ENCODE data around the gene KLHDC10. TPM values are rescaled to one million over a fixed set of nuclear protein-coding genes. Genes with fewer than 3 reads are reported as not detected.

Gene KLHDC10
- total and polyA plus RNA-seq, 2 donors (not counting 3 experiments of a cell fraction or from before 2014, with no cell fraction given) = 14.9 to 31.3 TPM

- FAIRE-seq (no peak), DNase-seq (ENCODE audit: low read depth, low spot score) (no peak)
- H3K36me3 ChIP-seq (ENCODE audit: control insufficient read depth in 2 of 2, extremely low read depth in 1 of 2, insufficient read depth in 2 of 2, low read length in 2 of 2) = no peaks in the 10 kb centered on the region
- H3K4me1 ChIP-seq (ENCODE audit: control insufficient read depth, extremely low read depth, insufficient read depth, low read length) = peaks cover 9% of the 10 kb centered on the region
- no peak overlapping the region for H3K4me2 ChIP-seq (ENCODE audit: insufficient read depth, low read length)
- no peaks in the 10 kb centered on the region for H3K27me3 ChIP-seq (ENCODE audit: control insufficient read depth in 2 of 2, insufficient read depth in 2 of 2, low read length in 2 of 2)
- H3K27ac ChIP-seq (ENCODE audit: insufficient read depth, low read depth, low read length) = no peak overlapping the region
- peaks cover 21% of the 10 kb centered on the region for H3K79me2 ChIP-seq (ENCODE audit: control insufficient read depth, insufficient read depth, low read length)
- no peaks in the 10 kb centered on the region for H3K9me1 ChIP-seq (replicated peaks; ENCODE audit: control insufficient read depth, extremely low read depth, insufficient read depth, low read length)
- TF ChIP-seq GATA2 (IDR thresholded peaks at IDR 0.05; ENCODE audit: insufficient read depth, insufficient read length, low read depth, low read length) = no peak
- TF ChIP-seq JUN (IDR thresholded peaks at IDR 0.05; ENCODE audit: borderline replicate concordance, insufficient read depth, insufficient read length, low read depth) = no peak
- TF ChIP-seq POLR2A (IDR thresholded peaks at IDR 0.05; ENCODE audit: low read depth, low read length) = no peak
- no peak for TF ChIP-seq MAX (IDR thresholded peaks at IDR 0.05; ENCODE audit: insufficient read depth, insufficient read length)
- TF ChIP-seq, protein P1, sequence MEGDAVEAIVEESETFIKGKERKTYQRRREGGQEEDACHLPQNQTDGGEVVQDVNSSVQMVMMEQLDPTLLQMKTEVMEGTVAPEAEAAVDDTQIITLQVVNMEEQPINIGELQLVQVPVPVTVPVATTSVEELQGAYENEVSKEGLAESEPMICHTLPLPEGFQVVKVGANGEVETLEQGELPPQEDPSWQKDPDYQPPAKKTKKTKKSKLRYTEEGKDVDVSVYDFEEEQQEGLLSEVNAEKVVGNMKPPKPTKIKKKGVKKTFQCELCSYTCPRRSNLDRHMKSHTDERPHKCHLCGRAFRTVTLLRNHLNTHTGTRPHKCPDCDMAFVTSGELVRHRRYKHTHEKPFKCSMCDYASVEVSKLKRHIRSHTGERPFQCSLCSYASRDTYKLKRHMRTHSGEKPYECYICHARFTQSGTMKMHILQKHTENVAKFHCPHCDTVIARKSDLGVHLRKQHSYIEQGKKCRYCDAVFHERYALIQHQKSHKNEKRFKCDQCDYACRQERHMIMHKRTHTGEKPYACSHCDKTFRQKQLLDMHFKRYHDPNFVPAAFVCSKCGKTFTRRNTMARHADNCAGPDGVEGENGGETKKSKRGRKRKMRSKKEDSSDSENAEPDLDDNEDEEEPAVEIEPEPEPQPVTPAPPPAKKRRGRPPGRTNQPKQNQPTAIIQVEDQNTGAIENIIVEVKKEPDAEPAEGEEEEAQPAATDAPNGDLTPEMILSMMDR (IDR thresholded peaks at IDR 0.05; ENCODE audit: extremely low read depth in 1 of 2, insufficient read depth in 1 of 2, low read depth in 1 of 2, low read length in 2 of 2) = no peak
- no peak for TF ChIP-seq EZH2 (IDR thresholded peaks at IDR 0.05; ENCODE audit: borderline replicate concordance, low read depth, low read length, severe bottlenecking)
- TF ChIP-seq MYC (IDR thresholded peaks at IDR 0.05; ENCODE audit: low read depth, low read length) = no peak
- TF ChIP-seq FOS (IDR thresholded peaks at IDR 0.05; ENCODE audit: borderline replicate concordance, insufficient read depth, low read length) = no peak
- TF ChIP-seq POLR2AphosphoS5 (IDR thresholded peaks at IDR 0.05; ENCODE audit: insufficient read depth, low read depth, low read length) = no peak
- ChIA-PET CTCF (no interaction called here), POLR2A (interaction anchor here (0.7 kb wide), 1 partner anchor 436 kb away, joined by 4 read pairs; no protein-coding TSS in a partner anchor)
- BruUV-seq (replicated peaks) = no TSS peak
- no peak overlapping the region for H2AFZ ChIP-seq (ENCODE audit: low read depth, low read length)
- H4K20me1 ChIP-seq (replicated peaks; ENCODE audit: control insufficient read depth, extremely low read depth, insufficient read depth, low read length) = no peaks in the 10 kb centered on the region
- dilution Hi-C loops (cut with MboI; ENCODE audit: extremely low pct_ligation_motif_present, low sequenced_read_pairs) = no loop called here
- intact Hi-C loops (cut with micrococcal nuclease) = no loop called here
- no peak overlapping the region for H3K4me3 ChIP-seq (replicated peaks in 1 of 3; ENCODE audit: insufficient read depth in 1 of 3, low read depth in 1 of 3, low read length in 3 of 3)
- H3K9me3 ChIP-seq (replicated peaks; ENCODE audit: control insufficient read depth, insufficient read depth, low read length) = no peaks in the 10 kb centered on the region
- H3K9ac ChIP-seq (replicated peaks; ENCODE audit: extremely low read depth, insufficient read depth, low read length) = no peak overlapping the region
These were observed 22.5 kb upstream of the KLHDC10 start for GRCh38 chr7:130047831-130048230.

All from endothelial cell of umbilical vein (primary cell).